K562 (cell line): ENCODE measurements around the gene LRRC4C. TPM values are rescaled to one million over a fixed set of nuclear protein-coding genes. Genes with fewer than 3 reads are reported as not detected.

Experiments
- ATAC-seq: fragments of 200-7000 bp; cut with Tn5 transposase; 3 replicates; pipeline ENCODE4 v1.9.1; 2020; ENCODE audit warnings: moderate library complexity
- BruUV-seq: library from RNA; stranded (reverse); fragments of 400-500 nt; replicated peaks from 2 replicates; lab custom pipeline; 2021; lab: Mats Ljungman, UMichigan
- CTCF ChIA-PET: fragments of 300-600 bp; formaldehyde crosslinking; extraction: SDS; loops from one replicate; lab custom pipeline; 2021; ENCODE audit warnings: low intra/inter-chr PET ratio; lab: Yijun Ruan, JAX
- POLR2A ChIA-PET: fragments of 300-600, 350-650 bp; sonication (Branson Sonifier 250); formaldehyde crosslinking; extraction: SDS; loops from one replicate; lab custom pipeline; 2021; ENCODE audit warnings: antibody characterized with exemption, inconsistent platforms; lab: Yijun Ruan, JAX
- DNase-seq, 4 experiments: peaks; one replicate each; pipeline versions ENCODE4 v3.0.0 to v3.0.0-alpha.2; 2011 to 2018; ENCODE audit warnings: low spot score in 3 of 4, mixed read lengths in 3 of 4; ENCODE audit errors: extremely low read depth in 1 of 4
- FAIRE-seq: peaks from 2 replicates; lab custom pipeline; 2011; peaks lifted over from hg19 to GRCh38; lab: Jason Lieb, UNC
- H2AFZ ChIP-seq: 2 replicates; pipeline ENCODE4 v1.6.0; 2011; ENCODE audit warnings: low read depth, low read length, control low read depth, inconsistent platforms
- H3K27ac ChIP-seq: fragments of 200-600 bp; 3 replicates; pipeline ENCODE4 v1.8.0; 2011; ENCODE audit warnings: low read depth, mild to moderate bottlenecking, control low read depth, inconsistent platforms, low read length, moderate library complexity, mixed read lengths; ENCODE audit errors: extremely low read depth
- H3K27me3 ChIP-seq, 2 experiments: fragments of 300-600 bp in 1 of 2; 2 replicates in 1 of 2; 3 replicates in 1 of 2; pipeline versions ENCODE4 v1.6.0 to v1.8.0; 2011; ENCODE audit warnings: inconsistent platforms in 2 of 2, low read length in 2 of 2, mild to moderate bottlenecking in 1 of 2, mixed read lengths in 1 of 2, moderate library complexity in 1 of 2; ENCODE audit not compliant: control insufficient read depth in 2 of 2, insufficient read depth in 2 of 2
- H3K36me3 ChIP-seq: fragments of 300-600 bp; 3 replicates; pipeline ENCODE4 v1.8.0; 2011; ENCODE audit warnings: mild to moderate bottlenecking, low read length, inconsistent platforms; ENCODE audit not compliant: control insufficient read depth, insufficient read depth
- H3K4me1 ChIP-seq, 2 experiments: fragments of 200-600 bp in 1 of 2; replicated peaks in 1 of 2; 2 replicates in 1 of 2; 3 replicates in 1 of 2; pipeline versions ENCODE4 v1.5.1 to v1.8.0; 2011; ENCODE audit warnings: inconsistent platforms in 2 of 2, low read length in 2 of 2, mild to moderate bottlenecking in 1 of 2, mixed read lengths in 1 of 2, moderate library complexity in 1 of 2; ENCODE audit not compliant: control insufficient read depth in 2 of 2, insufficient read depth in 2 of 2
- H3K4me2 ChIP-seq: 2 replicates; pipeline ENCODE4 v1.6.1; 2011; ENCODE audit warnings: low read length, control low read depth, inconsistent platforms, mixed read lengths; ENCODE audit not compliant: insufficient read depth
- H3K4me3 ChIP-seq: fragments of 200-600 bp; sonication (generic), shearing (Covaris generic); 2 replicates; pipeline ENCODE4 v1.5.1; 2016; ENCODE audit warnings: control low read depth, inconsistent platforms
- H3K79me2 ChIP-seq: fragments of 200-600 bp; 3 replicates; pipeline ENCODE4 v1.8.0; 2011; ENCODE audit warnings: low read length, inconsistent platforms; ENCODE audit not compliant: control insufficient read depth, insufficient read depth
- H3K9ac ChIP-seq, 2 experiments: 2 replicates each; pipeline versions ENCODE4 v1.6.0 to v1.6.1; 2011; ENCODE audit warnings: low read depth in 2 of 2, low read length in 2 of 2, control low read depth in 1 of 2, inconsistent platforms in 1 of 2, mild to moderate bottlenecking in 1 of 2, mixed read lengths in 1 of 2; ENCODE audit not compliant: insufficient read depth in 1 of 2
- H3K9me1 ChIP-seq: one replicate; pipeline ENCODE4 v1.6.0; 2011; ENCODE audit warnings: inconsistent platforms, mild to moderate bottlenecking, low read length, moderate library complexity; ENCODE audit not compliant: control insufficient read depth, insufficient read depth
- H3K9me3 ChIP-seq: replicated peaks from 2 replicates; pipeline ENCODE4 v1.5.1; 2011; ENCODE audit warnings: low read depth, low read length, inconsistent platforms; ENCODE audit not compliant: control insufficient read depth, insufficient read depth
- H4K20me1 ChIP-seq: replicated peaks from 2 replicates; pipeline ENCODE4 v1.6.1; 2011; ENCODE audit warnings: low read length, inconsistent platforms, mixed read lengths; ENCODE audit not compliant: control insufficient read depth, insufficient read depth
- BCL6 ChIP-seq: fragments of 250-450 bp; sonication (Bioruptor Pico); IDR thresholded peaks from 2 replicates; pipeline ENCODE4 v1.4.0; 2020
- CEBPB ChIP-seq: fragments of 450-650 bp; IDR thresholded peaks from 2 replicates; pipeline ENCODE4 v1.6.1; 2016; ENCODE audit warnings: missing genetic modification characterization, missing compliant biosample characterization
- GABPB2 ChIP-seq: fragments of 250-450 bp; sonication (Bioruptor Pico); conservative IDR thresholded peaks from 2 replicates; pipeline ENCODE4 v1.5.1; 2021; ENCODE audit warnings: mild to moderate bottlenecking
- KLF16 ChIP-seq: IDR thresholded peaks from 2 replicates; pipeline ENCODE4 v1.6.1; 2016; ENCODE audit warnings: antibody characterized with exemption
- KLF6 ChIP-seq: fragments of 250-450 bp; sonication (Bioruptor Pico); IDR thresholded peaks from 2 replicates; pipeline ENCODE4 v1.4.0; 2020; ENCODE audit warnings: mild to moderate bottlenecking, moderate library complexity, borderline replicate concordance
- MAZ ChIP-seq, 2 experiments: fragments of 450-650 bp in 1 of 2; sonication (generic) in 1 of 2; formaldehyde crosslinking; IDR thresholded peaks in 1 of 2; conservative IDR thresholded peaks in 1 of 2; 2 replicates each; pipeline versions ENCODE4 v1.4.0 to v1.5.0; 2020; ENCODE audit warnings: mild to moderate bottlenecking in 1 of 2, missing genetic modification reagents in 1 of 2
- NR2C1 ChIP-seq, 2 experiments: fragments of 450-650 bp; IDR thresholded peaks; 2 replicates each; pipeline ENCODE4 v1.6.1; 2017; ENCODE audit warnings: mild to moderate bottlenecking in 2 of 2, antibody characterized with exemption in 1 of 2, inconsistent platforms in 1 of 2, missing compliant biosample characterization in 1 of 2, missing genetic modification characterization in 1 of 2
- POLR3A ChIP-seq: IDR thresholded peaks from 2 replicates; pipeline ENCODE4 v1.6.1; 2011; ENCODE audit warnings: borderline replicate concordance, mild to moderate bottlenecking, moderate library complexity; ENCODE audit not compliant: insufficient read length, insufficient read depth; ENCODE audit errors: extremely low read depth
- SMAD4 ChIP-seq: fragments of 250-450 bp; sonication (Bioruptor Pico); conservative IDR thresholded peaks from 2 replicates; pipeline ENCODE4 v1.8.0; 2021; ENCODE audit warnings: inconsistent platforms, mild to moderate bottlenecking, moderate library complexity
- TAF15 ChIP-seq: fragments of 200-400 bp; formaldehyde crosslinking; IDR thresholded peaks from 2 replicates; pipeline ENCODE4 v1.6.1; 2017; ENCODE audit warnings: mild to moderate bottlenecking, low read depth, low read length, moderate library complexity
- U2AF1 ChIP-seq: fragments of 200-400 bp; formaldehyde crosslinking; optimal IDR thresholded peaks from 2 replicates; pipeline ENCODE3; 2017; ENCODE audit warnings: mild to moderate bottlenecking, low read depth, low read length, moderate library complexity
- XRCC4 ChIP-seq: IDR thresholded peaks from one replicate; pipeline ENCODE4 v1.6.1; 2011; ENCODE audit not compliant: insufficient read depth, insufficient read length; ENCODE audit errors: extremely low read depth
- ZKSCAN8 ChIP-seq: fragments of 200-800 bp; sonication (Bioruptor generic); IDR thresholded peaks from 2 replicates; pipeline ENCODE4 v1.6.1; 2016; ENCODE audit warnings: missing genetic modification characterization, missing compliant biosample characterization
- ZNF146 ChIP-seq: IDR thresholded peaks from one replicate; pipeline ENCODE4 v1.6.1; 2018; ENCODE audit warnings: missing compliant biosample characterization; ENCODE audit not compliant: unreplicated experiment
- ZNF75A ChIP-seq: fragments of 450-650 bp; formaldehyde crosslinking; IDR thresholded peaks from 2 replicates; pipeline ENCODE4 v1.4.0; 2020; ENCODE audit warnings: mild to moderate bottlenecking
- WGBS: fragments of 100-300 bp; shearing (Covaris generic); methylation state at CpG from one replicate; pipeline ENCODE4 v1.1.6; 2016; ENCODE audit warnings: low coverage, mixed read lengths; ENCODE audit not compliant: insufficient coverage; ENCODE audit errors: missing lambda C conversion rate; 5-methylcytosine and 5-hydroxymethylcytosine counted together
- in situ Hi-C: fragments of 300-500 bp; cut with MboI; formaldehyde crosslinking; loops from 4 replicates; pipeline ENCODE4 v1.15.0; 2018; ENCODE audit warnings: inconsistent platforms, mixed read lengths
- intact Hi-C: fragments of 100-400 bp; cut with micrococcal nuclease; formaldehyde crosslinking; loops from 2 replicates; pipeline ENCODE4 v1.14.2; 2022
- polyA plus RNA-seq, 8 experiments: library from polyadenylated mRNA; depleted of rRNA in 4 of 8; stranded (reverse) in 5 of 8; unstranded in 3 of 8; fragments of >200 nt; fragmentation: Nextera tagmentation in 2 of 8; fragmentation: Illumina TruSeq in 1 of 8; extraction: Ambion mirVana in 2 of 8; extraction: Trizol in 1 of 8; gene quantifications; 2 replicates each; pipeline versions ENCODE4 v1.2.1 to v1.2.3, GENCODE V29; 2011 to 2014; ENCODE audit warnings: inconsistent platforms in 1 of 8, missing spikeins in 1 of 8
- total RNA-seq, 7 experiments: library from RNA; depleted of rRNA in 6 of 7; stranded (reverse); fragments of >200 nt in 6 of 7; fragmentation: Illumina TruSeq in 2 of 7; extraction: Trizol in 2 of 7; gene quantifications; 2 replicates each; pipeline versions ENCODE4 v1.2.1 to v1.2.3, GENCODE V29; 2011 to 2021; ENCODE audit warnings: low replicate concordance in 1 of 7
- TF ChIP-seq, protein P1 (sequence below): fragments of 450-650 bp; conservative IDR thresholded peaks from 2 replicates; pipeline ENCODE4 v1.6.1; 2016; ENCODE audit warnings: missing genetic modification characterization, low read depth, mild to moderate bottlenecking, missing compliant biosample characterization, moderate library complexity
- TF ChIP-seq, protein P2 (sequence below): fragments of 450-650 bp; conservative IDR thresholded peaks from 2 replicates; pipeline ENCODE4 v1.6.1; 2016; ENCODE audit warnings: missing genetic modification characterization, low read depth, mild to moderate bottlenecking, control low read depth, missing compliant biosample characterization
- TF ChIP-seq, protein P3 (sequence below): fragments of 150-350 bp; conservative IDR thresholded peaks from 2 replicates; pipeline ENCODE4 v1.6.1; 2014; ENCODE audit warnings: low read length

Gene LRRC4C
- total and polyA plus RNA-seq, 9 of the 15 experiments (the other 6 are each of a cell fraction or from before 2014, with no cell fraction given): not detected

- intact Hi-C loops: no loop called here
- CTCF ChIA-PET: no interaction called here
These were observed 621.2 kb downstream of the LRRC4C start for GRCh38 chr11:40838181-40838683.

More at GRCh38 chr11:40838181-40838683, 621.2 kb downstream of the LRRC4C start:
- Histone ChIP-seq H3K79me2 (no peaks in the 10 kb centered on the region), H3K27ac (no peak overlapping the region), H3K4me1 (no peaks in the 10 kb centered on the region), H3K4me2 (no peak overlapping the region), H3K9me3 (no peaks in the 10 kb centered on the region), H3K9me1 (no peaks in the 10 kb centered on the region), H4K20me1 (no peaks in the 10 kb centered on the region), H3K27me3 (no peaks in the 10 kb centered on the region)
- no TSS peak for BruUV-seq
- 0% methylated on average over 1 of the region's 1 CpG for WGBS
- in situ Hi-C loops: no loop called here
- POLR2A ChIA-PET: interaction anchor here (0.6 kb wide), 1 partner anchor 684 kb away, joined by 3 read pairs; no protein-coding TSS in a partner anchor
- ATAC-seq (no peak), FAIRE-seq (no peak), DNase-seq (no peak)
- TF ChIP-seq BCL6 (CRISPR knock-in tag) (no peak), GABPB2 (CRISPR knock-in tag) (no peak), KLF6 (CRISPR knock-in tag) (no peak), ZNF75A (CRISPR knock-in tag) (no peak), TAF15 (no peak), ZNF146 (CRISPR knock-in tag) (no peak), CEBPB (no peak), KLF16 (no peak), U2AF1 (no peak), ZKSCAN8 (CRISPR knock-in tag) (no peak), NR2C1 (IDR thresholded peaks at IDR 0.05) (no peak), NR2C1 (tag; IDR thresholded peaks at IDR 0.05) (no peak), MAZ (CRISPR knock-in tag; conservative IDR thresholded peaks at IDR 0.05 in 1 of 2, IDR thresholded peaks at IDR 0.05 in 1 of 2) (no peak), XRCC4 (no peak), POLR3A (no peak), SMAD4 (CRISPR knock-in tag) (no peak)
- TF ChIP-seq, protein P1, sequence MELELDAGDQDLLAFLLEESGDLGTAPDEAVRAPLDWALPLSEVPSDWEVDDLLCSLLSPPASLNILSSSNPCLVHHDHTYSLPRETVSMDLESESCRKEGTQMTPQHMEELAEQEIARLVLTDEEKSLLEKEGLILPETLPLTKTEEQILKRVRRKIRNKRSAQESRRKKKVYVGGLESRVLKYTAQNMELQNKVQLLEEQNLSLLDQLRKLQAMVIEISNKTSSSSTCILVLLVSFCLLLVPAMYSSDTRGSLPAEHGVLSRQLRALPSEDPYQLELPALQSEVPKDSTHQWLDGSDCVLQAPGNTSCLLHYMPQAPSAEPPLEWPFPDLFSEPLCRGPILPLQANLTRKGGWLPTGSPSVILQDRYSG (tag): no peak
- TF ChIP-seq, protein P2, sequence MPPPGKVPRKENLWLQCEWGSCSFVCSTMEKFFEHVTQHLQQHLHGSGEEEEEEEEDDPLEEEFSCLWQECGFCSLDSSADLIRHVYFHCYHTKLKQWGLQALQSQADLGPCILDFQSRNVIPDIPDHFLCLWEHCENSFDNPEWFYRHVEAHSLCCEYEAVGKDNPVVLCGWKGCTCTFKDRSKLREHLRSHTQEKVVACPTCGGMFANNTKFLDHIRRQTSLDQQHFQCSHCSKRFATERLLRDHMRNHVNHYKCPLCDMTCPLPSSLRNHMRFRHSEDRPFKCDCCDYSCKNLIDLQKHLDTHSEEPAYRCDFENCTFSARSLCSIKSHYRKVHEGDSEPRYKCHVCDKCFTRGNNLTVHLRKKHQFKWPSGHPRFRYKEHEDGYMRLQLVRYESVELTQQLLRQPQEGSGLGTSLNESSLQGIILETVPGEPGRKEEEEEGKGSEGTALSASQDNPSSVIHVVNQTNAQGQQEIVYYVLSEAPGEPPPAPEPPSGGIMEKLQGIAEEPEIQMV (tag): no peak
- TF ChIP-seq, protein P3, sequence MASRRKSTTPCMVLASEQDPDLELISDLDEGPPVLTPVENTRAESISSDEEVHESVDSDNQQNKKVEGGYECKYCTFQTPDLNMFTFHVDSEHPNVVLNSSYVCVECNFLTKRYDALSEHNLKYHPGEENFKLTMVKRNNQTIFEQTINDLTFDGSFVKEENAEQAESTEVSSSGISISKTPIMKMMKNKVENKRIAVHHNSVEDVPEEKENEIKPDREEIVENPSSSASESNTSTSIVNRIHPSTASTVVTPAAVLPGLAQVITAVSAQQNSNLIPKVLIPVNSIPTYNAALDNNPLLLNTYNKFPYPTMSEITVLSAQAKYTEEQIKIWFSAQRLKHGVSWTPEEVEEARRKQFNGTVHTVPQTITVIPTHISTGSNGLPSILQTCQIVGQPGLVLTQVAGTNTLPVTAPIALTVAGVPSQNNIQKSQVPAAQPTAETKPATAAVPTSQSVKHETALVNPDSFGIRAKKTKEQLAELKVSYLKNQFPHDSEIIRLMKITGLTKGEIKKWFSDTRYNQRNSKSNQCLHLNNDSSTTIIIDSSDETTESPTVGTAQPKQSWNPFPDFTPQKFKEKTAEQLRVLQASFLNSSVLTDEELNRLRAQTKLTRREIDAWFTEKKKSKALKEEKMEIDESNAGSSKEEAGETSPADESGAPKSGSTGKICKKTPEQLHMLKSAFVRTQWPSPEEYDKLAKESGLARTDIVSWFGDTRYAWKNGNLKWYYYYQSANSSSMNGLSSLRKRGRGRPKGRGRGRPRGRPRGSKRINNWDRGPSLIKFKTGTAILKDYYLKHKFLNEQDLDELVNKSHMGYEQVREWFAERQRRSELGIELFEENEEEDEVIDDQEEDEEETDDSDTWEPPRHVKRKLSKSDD: no peak
- TF ChIP-seq, all 486 proteins: peak for 0
- Histone ChIP-seq H3K4me3 (no peak overlapping the region), H2AFZ (no peak overlapping the region), H3K36me3 (no peaks in the 10 kb centered on the region), H3K9ac (no peak overlapping the region)
